ENCODE results near the gene NMNAT3. TPM values are rescaled to one million over a fixed set of nuclear protein-coding genes. Genes with fewer than 3 reads are reported as not detected.
"Not testable (repeated sequence)": the region's sequence is repeated elsewhere in the genome, so short reads cannot be mapped to it uniquely, and the experiment has no call there.

Gene NMNAT3
- polyA plus RNA-seq, 1 donor, result 5.2 TPM

DNA sequence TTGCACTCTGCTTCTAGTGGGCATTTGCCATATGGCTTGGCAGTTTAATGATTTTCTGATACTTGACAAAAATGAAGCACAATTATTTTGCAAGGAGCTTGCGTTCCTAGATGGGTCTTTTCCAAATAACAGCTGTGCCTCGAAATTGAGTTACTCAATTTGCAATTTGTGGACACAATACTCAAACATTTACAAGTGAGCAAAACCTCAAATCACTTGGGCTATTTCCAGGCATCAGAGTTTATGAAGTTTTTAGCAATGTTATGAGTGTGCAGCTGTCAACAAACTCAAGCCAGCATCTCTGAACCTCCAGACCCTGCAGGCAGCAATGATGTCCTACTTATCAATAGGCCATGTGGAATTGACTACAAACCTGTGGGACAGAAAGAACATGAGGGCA is 41.3 kb downstream of the NMNAT3 start:
- no peak for DNase-seq (ENCODE audit: low read depth)

DNA sequence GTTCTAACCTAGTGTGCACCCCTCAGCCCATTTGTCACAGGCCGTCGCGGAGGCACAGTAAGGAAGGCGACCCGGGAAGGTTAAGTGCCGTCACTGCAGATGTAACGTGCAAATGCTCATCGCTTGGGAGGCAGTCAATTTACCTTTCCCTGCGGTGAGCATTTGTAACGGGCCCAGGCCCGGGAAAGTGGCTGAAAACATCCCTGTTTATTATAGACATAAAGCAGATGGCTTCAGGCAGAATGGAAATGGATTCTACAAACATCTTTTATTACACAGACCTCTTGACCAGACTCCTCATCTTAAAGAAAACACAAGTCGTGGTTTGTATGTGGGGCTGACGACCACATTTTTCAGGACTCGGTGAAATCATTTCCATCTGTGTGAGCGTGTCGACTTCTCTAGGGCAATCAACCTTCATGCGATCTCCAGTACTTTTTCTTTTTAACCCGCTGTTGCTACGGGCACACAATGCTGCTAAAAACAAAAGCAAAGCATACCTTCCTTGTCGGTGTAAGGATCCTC is 43.6 kb downstream of the NMNAT3 start:
- no peak for DNase-seq (ENCODE audit: low read depth)

DNA sequence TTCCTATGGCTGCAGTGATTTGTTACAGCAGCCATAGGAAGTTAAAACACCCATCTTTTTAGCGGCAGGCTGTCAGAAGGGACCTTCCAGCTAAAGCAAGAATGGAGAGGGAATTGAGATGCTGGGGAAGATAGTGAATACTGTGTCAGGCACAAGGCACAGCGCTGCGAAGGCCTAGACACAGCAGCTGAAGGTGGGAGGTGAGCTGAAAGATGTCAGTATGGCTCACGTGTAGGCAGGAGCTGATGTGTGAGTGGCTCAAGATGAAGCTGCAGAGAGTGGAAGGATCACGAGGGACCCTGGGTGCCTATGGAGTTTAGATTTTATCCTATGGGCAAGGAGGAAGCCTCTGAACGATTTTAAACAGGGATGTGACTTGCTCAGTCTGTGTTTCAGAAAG is 44.3 kb downstream of the NMNAT3 start:
- DNase-seq (ENCODE audit: low read depth), result no peak

DNA sequence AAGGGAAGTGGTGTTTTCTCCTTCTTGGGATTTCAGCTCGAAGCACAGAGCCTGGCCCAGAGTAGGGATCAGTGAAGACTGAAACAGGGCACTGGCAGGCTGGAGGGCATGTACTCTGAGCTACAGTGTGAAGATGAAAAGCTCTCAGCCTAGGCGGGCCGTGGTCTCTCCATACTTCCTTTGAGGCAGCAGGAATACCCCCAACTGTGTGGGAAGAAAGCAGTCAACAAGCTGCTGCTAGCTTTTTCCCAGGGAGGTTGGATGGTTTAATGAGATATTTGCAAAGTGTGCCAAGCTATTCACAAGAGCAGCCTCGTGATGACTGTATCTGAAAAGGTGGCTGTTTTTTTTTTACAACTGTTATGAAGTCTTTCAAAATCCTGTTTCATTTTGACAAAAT is 47.2 kb downstream of the NMNAT3 start:
- DNase-seq (ENCODE audit: low read depth), result no peak

DNA sequence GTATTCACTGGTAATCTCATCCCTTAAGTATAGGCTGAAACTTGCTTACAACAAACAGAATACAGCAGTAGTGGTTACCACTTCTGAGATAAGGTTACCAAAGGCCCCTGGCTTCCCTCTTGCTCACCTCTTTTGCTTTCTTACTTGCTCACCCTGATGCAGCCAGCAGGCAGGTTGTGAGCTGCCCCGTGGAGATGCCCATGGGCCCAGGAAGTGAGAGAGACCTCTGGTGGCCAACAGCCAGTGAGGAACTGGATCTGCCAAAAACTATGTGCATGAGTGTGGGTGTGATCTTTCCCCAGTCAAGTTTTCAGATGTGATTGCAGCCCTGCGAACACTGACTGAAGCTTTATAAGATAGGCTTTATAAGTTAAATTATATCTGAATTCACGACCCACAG is 48.7 kb downstream of the NMNAT3 start:
- no peak for DNase-seq (ENCODE audit: low read depth)

DNA sequence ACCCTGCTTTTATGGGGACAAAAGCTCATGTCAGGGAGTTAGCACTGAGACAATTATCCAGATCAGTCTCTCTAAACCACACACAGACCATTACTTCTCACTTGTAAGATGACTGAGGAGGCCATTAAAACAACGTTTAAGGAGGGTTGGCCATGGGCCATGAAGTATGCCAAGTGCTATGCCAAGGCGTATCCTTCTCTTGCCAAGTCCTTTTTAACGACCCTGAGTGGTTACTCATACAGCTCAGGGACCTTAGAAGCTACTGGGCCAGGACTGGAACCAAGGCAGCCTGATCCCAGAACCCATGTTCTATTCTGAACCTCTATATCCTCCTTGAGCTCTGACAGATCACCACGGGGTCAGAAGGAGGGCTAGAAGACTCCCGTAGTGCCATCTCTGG is 50.0 kb downstream of the NMNAT3 start:
- no peak for DNase-seq (ENCODE audit: low read depth)

DNA sequence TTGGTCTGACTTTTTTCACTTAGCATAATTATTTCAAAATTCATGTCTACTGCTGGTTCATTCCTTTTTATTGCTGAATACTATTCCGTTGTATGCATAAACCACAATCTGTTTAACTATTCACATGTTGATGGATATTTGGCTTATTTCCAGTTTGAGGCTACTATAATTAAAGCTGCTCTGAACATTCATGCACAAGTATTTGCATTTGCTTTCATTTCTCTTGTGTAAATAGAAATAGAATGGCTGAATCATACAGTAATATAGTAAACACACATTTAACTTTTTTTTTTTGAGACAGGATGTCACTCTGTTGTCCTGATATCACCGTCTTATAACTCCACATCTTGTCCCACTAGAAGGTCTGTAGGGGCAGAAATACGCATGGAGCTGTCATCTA is 57.3 kb downstream of the NMNAT3 start:
- no peak for DNase-seq (ENCODE audit: low read depth)

DNA sequence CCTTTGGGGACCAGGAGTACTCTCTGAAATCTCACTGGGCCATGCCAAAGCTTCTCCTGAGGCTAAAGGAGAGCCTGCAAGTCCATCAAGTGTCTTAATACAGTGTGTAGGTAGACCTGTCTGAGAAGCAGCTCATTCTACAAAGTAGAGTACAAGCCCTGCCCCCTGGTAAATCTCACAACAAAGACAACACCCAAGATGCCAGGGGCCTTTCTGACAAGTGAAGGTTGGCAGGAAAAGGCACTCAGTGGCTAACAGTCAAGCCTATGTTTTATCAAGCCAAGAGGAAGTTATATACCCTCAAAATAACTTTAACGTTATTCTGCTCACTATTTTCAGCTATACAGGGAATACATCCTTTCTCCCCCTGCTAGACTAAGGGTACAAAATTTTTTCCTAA is 58.3 kb downstream of the NMNAT3 start:
- no peak for DNase-seq (ENCODE audit: low read depth)

DNA sequence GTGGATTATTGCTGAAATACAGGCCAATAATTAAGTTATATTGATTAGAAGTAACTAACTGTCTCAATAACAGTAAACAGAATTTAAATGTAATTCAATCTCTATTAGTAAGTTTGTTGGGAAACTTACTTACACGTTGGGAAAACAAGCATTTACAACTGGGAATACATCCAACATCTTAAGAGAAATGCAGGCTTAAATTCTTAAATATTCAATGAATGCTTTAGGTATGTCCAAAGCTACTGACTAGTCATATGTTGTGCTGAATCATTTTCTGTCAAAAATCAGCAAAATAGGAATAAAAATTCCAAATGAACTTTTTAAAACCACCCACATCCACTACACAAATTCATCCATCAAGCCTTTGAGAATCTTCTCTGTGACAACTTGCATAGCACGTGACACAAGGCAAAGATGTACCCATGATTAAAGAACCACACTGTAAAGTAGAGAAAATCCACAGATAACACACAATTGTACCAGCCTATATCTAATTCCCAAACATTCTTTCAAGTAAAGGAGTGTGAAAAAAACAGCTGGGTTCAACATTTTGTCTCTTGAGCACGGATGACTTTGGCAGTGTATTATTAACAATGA is 60.0 kb downstream of the NMNAT3 start:
- DNase-seq (ENCODE audit: low read depth), result no peak

DNA sequence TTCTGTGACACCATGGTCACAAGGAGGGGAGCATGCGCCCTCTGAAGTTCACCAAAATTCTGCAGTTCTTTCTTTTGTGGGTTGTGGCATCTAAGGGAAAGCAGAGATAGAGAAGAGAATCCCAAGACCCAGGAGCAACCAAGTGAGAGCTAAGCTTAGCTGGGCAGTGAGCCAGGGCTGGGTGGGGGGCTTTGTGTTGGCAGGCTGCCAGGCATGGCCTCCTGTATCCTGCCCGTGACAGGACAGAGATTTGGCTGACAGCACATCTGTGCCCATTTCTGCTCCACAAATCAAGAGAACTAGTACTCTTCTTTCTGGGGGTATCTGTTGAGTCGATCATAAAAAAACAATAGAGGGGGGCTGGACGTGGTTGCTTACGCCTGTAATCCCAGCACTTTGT is 66.2 kb downstream of the NMNAT3 start:
- no peak for DNase-seq (ENCODE audit: low read depth)

DNA sequence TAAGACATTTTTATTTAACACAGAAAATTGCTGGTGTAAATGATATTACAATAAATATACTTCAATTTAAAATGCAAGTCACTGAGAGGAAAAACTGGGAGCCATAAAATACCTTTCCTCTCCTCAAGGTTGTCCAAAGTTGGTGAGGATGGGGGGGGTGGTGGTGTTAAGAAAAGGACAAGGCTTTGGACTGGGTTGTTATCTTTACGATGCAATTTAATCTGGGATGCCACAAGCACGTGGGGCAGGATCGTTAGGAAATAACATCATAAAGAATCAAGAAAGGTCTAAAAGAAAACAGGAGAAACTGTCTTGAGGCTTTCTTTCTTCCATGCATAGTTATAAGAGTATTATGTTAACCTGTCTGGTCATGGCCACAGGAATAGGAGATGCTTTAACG is 66.9 kb downstream of the NMNAT3 start:
- DNase-seq (ENCODE audit: low read depth), result no peak

DNA sequence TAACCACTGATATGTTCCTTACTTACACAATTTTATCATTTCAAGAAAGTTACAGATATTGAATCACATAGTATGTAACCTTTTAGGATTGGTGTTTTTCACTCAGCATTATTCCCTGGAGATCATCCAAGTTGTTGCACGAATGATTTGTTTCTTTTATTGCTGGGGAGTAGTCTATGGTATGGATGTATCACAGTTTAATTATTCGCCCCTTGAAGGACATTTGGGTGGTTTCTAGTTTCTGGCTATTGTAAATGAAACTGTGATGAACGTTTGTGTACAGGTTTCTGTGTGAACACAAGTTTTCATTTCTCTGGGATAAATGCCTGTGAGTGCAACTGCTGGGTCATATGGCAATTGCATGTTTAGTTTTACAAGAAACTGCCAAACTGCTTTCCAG is 68.8 kb downstream of the NMNAT3 start:
- DNase-seq (ENCODE audit: low read depth), result no peak

DNA sequence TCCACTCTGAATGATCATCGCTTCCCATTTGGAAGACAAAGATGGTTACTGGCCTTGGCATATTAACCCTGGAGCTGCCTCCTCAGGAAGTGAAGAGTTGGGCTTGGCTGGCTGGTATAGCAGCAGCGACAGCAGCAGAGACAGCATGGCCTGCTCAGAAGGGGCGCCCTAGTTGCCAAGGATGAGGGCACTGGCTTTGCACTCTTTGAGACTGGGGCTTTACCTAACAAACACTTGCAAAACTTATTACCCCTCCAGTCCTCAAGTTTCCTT is 69.7 kb downstream of the NMNAT3 start:
- DNase-seq (ENCODE audit: low read depth), result no peak

DNA sequence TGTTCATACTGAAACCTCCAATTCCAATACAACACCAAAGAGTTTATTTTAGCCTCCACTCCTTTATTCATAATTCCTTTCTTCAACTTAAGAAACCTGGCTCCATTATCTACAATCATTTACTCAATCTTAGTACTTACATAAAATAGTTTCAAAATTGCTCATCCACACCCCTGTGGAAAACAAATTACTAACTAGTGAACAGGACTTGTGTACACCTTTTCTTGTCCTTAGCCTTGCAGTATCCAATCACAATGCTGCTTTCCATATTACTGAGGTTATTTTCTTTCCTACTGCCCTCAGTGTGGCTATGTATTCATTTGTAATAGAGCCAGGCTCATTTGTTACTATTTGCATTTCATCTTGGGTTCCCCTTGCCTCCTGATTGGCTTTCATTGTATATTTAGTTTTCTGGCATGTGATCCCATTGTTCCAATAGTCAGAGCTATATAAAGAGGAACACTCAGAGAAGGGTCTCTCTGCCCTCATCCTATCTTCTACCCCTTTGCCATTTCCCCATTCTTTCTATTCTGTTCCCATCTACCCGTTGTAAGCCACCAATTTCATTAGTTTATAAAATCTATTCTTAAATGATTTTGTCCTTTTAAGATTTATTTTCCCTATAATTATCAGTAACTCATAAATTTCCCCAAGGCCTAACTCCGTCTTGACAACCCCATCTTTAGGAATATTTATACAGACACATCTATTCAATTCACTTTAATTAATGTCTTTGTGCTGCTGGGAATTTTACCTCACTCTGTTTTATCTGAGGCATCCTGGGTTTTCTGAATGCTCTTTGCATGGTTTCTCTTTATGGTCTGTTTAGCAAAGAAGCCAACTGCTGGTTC is 70.3 kb downstream of the NMNAT3 start:
- DNase-seq (ENCODE audit: low read depth), result no peak

DNA sequence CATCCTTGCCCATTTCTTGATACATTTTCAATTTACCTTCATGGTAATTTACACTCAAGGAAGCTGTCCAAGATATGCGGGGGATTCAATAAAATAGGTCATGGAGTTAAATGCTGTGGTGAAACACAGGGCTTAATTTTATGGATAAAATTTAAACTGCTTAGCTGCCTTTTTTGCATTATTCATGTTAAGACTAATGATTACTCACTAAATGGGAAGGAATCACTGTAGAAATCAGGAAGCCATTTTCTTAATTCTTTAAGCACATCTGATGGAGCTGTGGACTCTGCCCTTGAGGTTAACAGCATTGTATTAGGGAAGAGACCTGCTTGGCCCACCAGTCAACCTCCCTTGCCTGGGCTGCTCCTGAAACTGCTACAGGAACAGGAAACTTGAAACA is 75.8 kb downstream of the NMNAT3 start:
- DNase-seq (ENCODE audit: low read depth), result no peak

DNA sequence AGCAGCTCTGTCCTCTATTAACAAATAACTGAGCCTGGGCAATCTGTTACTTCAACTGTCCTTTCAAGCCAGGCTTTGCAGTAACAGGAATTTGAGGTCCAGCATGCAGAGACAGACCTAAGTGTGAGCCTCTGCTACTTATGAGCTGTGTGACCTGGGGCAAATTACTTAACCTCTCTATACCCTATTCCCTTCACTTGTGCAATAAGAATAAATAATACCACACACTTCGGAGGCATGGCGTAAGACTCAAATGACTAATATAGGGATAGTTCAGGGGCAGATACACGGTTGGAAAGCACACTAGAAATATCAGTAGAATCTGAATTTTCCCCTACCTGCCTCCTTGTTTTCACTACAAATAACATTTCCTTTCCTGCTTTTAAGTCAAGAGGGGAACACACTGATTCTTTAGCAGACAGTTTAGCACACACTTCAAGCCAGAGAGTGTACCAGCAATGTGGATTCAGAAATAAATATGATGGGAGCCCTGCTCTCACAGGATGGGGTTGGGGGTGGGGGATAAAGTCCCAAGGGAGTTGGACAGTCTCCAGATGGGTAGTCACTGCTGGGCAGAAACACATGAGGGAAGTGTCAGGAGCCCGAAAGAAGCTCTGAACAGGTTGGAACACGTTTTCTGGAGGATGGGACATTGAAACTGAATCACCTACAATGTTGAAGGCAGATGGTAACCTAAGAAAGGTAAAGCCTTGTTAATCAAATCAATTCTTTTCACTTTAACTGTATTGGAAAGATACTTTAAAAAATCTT is 76.4 kb downstream of the NMNAT3 start:
- DNase-seq (ENCODE audit: low read depth), result no peak

DNA sequence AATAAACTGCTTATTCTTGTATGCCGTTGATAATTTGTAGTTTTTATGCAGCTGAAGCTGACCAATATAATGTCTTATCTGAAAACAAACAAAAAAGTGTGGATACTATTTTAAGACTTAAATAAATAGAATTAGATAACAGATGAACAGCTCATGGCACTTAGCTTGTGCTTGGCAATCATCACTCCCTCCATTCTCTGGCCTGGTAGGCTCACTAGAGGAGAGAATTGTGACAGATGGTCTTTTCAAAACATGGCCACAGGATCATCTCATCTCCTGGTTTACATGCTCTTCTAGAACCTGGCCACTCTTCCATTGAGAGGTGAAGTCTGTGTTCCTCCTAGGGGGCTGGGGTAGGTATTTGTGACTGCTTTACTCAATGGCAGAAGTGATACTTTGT is 79.8 kb downstream of the NMNAT3 start:
- DNase-seq (ENCODE audit: low read depth), result no peak

DNA sequence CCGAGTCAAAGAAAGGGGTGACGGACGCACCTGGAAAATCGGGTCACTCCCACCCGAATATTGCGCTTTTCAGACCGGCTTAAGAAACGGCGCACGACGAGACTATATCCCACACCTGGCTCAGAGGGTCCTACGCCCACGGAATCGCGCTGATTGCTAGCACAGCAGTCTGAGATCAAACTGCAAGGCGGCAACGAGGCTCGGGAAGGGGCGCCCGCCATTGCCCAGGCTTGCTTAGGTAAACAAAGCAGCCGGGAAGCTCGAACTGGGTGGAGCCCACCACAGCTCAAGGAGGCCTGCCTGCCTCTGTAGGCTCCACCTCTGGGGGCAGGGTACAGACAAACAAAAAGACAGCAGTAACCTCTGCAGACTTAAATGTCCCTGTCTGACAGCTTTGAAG is 86.6 kb downstream of the NMNAT3 start:
- DNase-seq (ENCODE audit: low read depth), result not testable (repeated sequence)

DNA sequence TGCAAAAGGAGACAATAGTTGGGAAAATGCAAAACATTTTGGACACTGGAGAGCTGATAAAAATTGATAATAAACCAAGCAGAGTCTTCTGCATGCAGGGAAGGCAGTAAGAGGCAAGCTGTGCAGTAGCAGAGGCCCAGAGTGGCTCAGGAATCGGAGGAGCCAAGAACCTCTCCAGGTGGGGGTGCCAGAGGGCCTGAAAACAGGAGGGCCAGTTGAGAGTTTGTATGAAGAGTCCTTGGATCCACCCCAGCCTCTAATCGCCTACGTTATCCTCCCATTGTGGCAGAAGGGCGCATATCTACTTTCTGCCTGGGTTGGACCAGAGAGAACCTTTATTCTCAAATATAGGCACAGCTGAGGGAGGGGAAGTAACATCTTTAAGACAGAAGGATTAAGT is 89.3 kb downstream of the NMNAT3 start:
- DNase-seq (ENCODE audit: low read depth), result no peak

DNA sequence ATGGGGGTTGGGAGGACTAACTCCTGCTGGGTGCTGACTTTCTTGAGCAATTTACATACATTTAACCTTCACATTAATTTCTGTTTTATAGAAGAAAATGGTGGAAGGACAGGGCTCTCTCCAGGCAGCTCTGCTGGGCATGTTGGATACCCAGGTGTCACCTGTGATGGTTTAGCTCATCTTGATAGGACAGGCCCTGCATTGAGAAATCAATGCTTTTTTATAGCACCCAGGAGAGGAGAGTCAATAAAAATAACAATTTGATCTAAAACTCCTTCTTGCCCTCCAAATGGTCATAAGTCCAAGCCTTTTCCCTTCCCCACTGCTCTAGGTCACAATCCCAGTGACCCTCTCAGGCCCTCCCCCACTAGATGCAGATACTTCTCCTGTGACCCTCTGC is 90.0 kb downstream of the NMNAT3 start:
- DNase-seq (ENCODE audit: low read depth), result no peak

DNA sequence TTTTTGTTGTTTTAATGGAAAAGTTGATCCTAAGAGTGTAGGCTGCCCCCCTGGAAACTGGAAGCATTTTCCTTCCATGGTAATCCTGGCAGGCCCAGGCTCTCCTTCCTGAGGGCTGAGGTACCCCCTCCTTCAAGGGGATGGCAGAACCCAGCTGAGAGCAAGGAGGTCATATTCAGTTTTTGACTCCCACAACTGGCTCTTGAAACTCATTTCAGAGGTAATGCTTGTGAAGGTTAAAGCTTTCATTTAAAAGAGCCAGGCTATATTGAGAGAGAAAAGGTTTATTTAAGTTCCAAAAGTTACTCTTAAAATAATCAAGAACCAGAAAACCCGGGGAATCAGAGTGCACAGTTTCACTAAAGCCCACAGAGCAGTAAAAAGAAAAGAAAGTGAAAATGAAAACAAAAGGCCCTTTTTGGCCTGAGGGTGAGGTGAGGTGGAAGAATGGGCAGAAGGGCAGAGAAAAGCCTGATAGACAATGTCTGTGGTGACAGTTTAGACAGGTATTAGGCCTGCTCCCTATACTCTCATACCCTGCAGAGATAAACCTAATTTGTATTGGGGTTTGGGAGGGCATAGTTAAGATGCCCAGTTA is 91.3 kb downstream of the NMNAT3 start:
- no peak for DNase-seq (ENCODE audit: low read depth)

DNA sequence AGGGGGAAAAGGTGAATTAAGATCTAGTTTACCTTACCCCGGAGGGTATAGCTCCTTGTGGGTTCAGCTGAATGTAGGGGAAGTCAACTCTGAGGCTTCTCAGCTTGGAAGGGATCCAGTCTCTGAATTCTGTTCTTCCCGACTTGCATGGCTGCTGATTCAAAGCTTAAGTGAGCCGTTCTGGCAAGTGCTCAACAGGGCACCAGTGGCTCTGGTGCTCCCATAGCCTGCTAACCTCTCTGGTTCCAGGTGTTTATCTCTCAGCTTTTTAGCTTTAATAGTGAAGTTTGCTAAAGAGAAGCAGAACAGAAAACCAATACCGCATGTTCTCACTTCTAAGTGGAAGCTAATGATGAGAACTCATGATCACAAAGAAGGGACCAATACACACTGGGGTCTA is 92.0 kb downstream of the NMNAT3 start:
- DNase-seq (ENCODE audit: low read depth), result no peak

DNA sequence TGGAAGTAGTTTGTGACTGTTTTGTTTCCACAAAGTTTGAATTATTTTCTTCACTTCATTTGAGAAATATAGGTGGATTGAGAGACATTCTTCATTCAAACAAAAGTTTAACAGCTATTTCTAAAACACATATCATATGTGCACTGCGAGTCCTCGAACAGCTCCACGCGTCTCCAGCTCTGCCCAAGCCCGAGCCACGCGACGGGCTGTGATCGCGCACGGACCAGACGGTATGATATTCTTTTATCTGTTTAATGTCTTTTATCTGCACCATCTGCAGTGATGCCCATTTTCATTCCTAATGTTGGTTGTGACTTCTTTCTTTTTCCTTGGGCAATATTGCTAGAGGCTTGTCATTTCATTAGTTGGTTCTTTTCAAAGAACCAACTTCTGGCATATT is 94.1 kb downstream of the NMNAT3 start:
- not testable (repeated sequence) for DNase-seq (ENCODE audit: low read depth)

Data from forelimb muscle (tissue), 1 donor.